NK-92 (cell line): Measurements from ENCODE around the gene PKNOX2.

Experiments
- DNase-seq: peaks from one replicate; lab custom pipeline; 2025; ENCODE audit not compliant: unreplicated experiment; lab: John Stamatoyannopoulos, UW

Gene PKNOX2

GRCh38 chr11:125281831-125282595, 117.5 kb downstream of the PKNOX2 start:
- no peak for DNase-seq

- DNase-seq: no peak
Observed at GRCh38 chr11:125282596-125282914, 118.0 kb downstream of the PKNOX2 start.

- no peak for DNase-seq
Observed at GRCh38 chr11:125284245-125284850, 119.8 kb downstream of the PKNOX2 start.

GRCh38 chr11:125285844-125286243, 121.3 kb downstream of the PKNOX2 start:
- DNase-seq: no peak

GRCh38 chr11:125286486-125286885, 121.9 kb downstream of the PKNOX2 start:
- DNase-seq: no peak

GRCh38 chr11:125287491-125288210, 123.1 kb downstream of the PKNOX2 start:
- DNase-seq: no peak

- DNase-seq: no peak
Observed at GRCh38 chr11:125289419-125290098, 125.0 kb downstream of the PKNOX2 start.

GRCh38 chr11:125290263-125290662, 125.7 kb downstream of the PKNOX2 start:
- no peak for DNase-seq

- DNase-seq: no peak
Observed at GRCh38 chr11:125292100-125292499, 127.5 kb downstream of the PKNOX2 start.

- DNase-seq: no peak
Observed at GRCh38 chr11:125293596-125293995, 129.0 kb downstream of the PKNOX2 start.

GRCh38 chr11:125295931-125296330, 131.4 kb downstream of the PKNOX2 start:
- DNase-seq: no peak

- DNase-seq: no peak
Observed at GRCh38 chr11:125297346-125297915, 132.9 kb downstream of the PKNOX2 start.

GRCh38 chr11:125299061-125299615, 134.6 kb downstream of the PKNOX2 start:
- DNase-seq: no peak

- no peak for DNase-seq
Observed at GRCh38 chr11:125299821-125300220, 135.3 kb downstream of the PKNOX2 start.

- DNase-seq: no peak
Observed at GRCh38 chr11:125300791-125301218, 136.3 kb downstream of the PKNOX2 start.

GRCh38 chr11:125301346-125301745, 136.8 kb downstream of the PKNOX2 start:
- no peak for DNase-seq

- no peak for DNase-seq
Observed at GRCh38 chr11:125303186-125303585, 138.6 kb downstream of the PKNOX2 start.

GRCh38 chr11:125303694-125304093, 139.1 kb downstream of the PKNOX2 start:
- no peak for DNase-seq

- no peak for DNase-seq
Observed at GRCh38 chr11:125304136-125304535, 139.6 kb downstream of the PKNOX2 start.

- no peak for DNase-seq
Observed at GRCh38 chr11:125304876-125305275, 140.3 kb downstream of the PKNOX2 start.

- no peak for DNase-seq
Observed at GRCh38 chr11:125305345-125305744, 140.8 kb downstream of the PKNOX2 start.
